ENCODE data around the gene RBBP9. TPM values are rescaled to one million over a fixed set of nuclear protein-coding genes. Genes with fewer than 3 reads are reported as not detected.

RBBP9 gene
- total and polyA plus RNA-seq, 12 donors, result 1.8 to 10.3 (median 6.3) TPM

DNA sequence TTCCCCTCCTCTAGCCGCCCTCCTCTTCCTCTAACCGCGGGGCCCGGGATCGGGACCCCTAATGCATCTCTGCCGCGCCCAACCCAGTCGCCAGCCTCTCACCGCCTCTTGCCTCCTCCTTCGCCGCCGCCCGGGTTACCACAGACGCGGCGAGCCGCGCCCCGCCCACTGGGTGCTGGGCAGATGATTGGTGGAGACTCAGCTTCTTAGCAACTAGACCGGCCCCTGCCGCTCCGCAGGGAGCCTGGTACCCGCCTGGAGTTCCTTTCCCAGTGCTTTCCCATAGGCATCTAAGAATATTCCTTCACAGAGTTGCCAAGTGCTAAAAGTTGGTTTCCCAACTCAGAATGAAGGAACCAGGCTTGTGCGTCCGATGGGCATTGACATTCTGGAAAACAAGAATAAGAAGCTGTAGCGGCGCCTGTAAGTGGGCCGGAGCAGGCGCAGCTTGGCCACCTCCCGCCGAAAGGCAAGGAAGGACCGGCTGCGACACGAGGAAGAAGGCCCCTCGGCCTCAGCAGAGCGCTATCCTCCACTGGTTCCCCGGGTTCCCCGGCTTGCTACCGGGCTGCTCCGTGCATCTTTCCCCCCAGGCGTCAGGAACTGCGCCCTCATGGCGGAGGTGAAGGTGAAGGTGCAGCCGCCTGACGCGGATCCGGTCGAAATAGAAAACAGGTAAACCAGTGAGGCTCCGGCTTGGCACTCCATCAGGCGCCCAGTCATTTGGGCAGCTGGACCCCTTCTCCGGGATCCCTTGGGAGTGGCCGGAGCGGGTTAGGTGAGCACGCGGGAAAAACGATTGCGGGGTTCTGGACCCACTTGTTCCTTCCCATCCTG lies 29.9 kb downstream of the RBBP9 start, which contains the start of the genes DZANK1 and POLR3F:
DZANK1 (minus strand) TSS at position 137 of the 837 bp plus-strand sequence. CDS start 1,672 bp downstream, outside the sequence.
POLR3F (plus strand) TSS at position 497 of the 837 bp plus-strand sequence; CDS start at position 614, 117 bp downstream.
- H3K4me1 ChIP-seq, result peaks cover 0 to 26% (median 20%) of the 10 kb centered on the region in 9 donors
- no peaks in the 10 kb centered on the region for H3K9me3 ChIP-seq
- peaks cover 0 to 34% (median 5%) of the 10 kb centered on the region in 9 donors for H3K36me3 ChIP-seq
- H3K27ac ChIP-seq, result peak within 1 kb of the TSS; percentile 34 to 95 (median 86)
- ATAC-seq (peak; percentile 100), DNase-seq (peak; percentile 95)
- 0 to 1% methylated on average over 57 of the region's 57 CpGs for WGBS, 2 donors
- no peaks in the 10 kb centered on the region for H3K27me3 ChIP-seq
- H3K4me3 ChIP-seq, result peak within 1 kb of the TSS; percentile 64 to 100 (median 84)
- intact Hi-C loops (cut with DNase I), result loop anchor here in 7 of 10 donors (1.0 to 10.0 kb wide), 7 partner anchors 30 to 180 kb away; partner anchors contain the start of genes SEC23B (in 4 of the 7), SMIM26 (in 2 of the 7), RBBP9 (in 1 of the 7) and ZNF133 (in 1 of the 7)
- TF ChIP-seq, protein P1, sequence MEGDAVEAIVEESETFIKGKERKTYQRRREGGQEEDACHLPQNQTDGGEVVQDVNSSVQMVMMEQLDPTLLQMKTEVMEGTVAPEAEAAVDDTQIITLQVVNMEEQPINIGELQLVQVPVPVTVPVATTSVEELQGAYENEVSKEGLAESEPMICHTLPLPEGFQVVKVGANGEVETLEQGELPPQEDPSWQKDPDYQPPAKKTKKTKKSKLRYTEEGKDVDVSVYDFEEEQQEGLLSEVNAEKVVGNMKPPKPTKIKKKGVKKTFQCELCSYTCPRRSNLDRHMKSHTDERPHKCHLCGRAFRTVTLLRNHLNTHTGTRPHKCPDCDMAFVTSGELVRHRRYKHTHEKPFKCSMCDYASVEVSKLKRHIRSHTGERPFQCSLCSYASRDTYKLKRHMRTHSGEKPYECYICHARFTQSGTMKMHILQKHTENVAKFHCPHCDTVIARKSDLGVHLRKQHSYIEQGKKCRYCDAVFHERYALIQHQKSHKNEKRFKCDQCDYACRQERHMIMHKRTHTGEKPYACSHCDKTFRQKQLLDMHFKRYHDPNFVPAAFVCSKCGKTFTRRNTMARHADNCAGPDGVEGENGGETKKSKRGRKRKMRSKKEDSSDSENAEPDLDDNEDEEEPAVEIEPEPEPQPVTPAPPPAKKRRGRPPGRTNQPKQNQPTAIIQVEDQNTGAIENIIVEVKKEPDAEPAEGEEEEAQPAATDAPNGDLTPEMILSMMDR (IDR thresholded peaks at IDR 0.05), result no peak

- Histone ChIP-seq H3K4me1 (peaks cover 0 to 26% (median 20%) of the 10 kb centered on the region in 9 donors), H3K27me3 (no peaks in the 10 kb centered on the region), H3K27ac (peak overlapping the region in 9 of 10 donors; percentile 73 to 95 (median 89)), H3K36me3 (peaks cover 0 to 28% (median 5%) of the 10 kb centered on the region in 9 donors), H3K9me3 (no peaks in the 10 kb centered on the region), H3K4me3 (peak overlapping the region; percentile 64 to 100 (median 84))
- 0 to 1% methylated on average over 15 of the region's 15 CpGs for whole genome bisulfite sequencing, 2 donors
- DNase-seq, result no peak
- intact Hi-C loops (cut with DNase I), result loop anchor here in 7 of 10 donors (2.0 to 10.0 kb wide), 6 partner anchors 30 to 179 kb away; partner anchors contain the start of genes SEC23B (in 4 of the 7), RBBP9 (in 1 of the 7), SMIM26 (in 1 of the 7) and ZNF133 (in 1 of the 7)
- ATAC-seq, result peak; percentile 74 to 91 (median 82)
- TF ChIP-seq, protein P1 (IDR thresholded peaks at IDR 0.05), result no peak
Measured at GRCh38 chr20:18466574-18466893, 30.5 kb downstream of the RBBP9 start.

- WGBS, 2 donors, result 59 to 68% methylated on average over 6 of the region's 6 CpGs
- TF ChIP-seq, protein P1 (IDR thresholded peaks at IDR 0.05), result no peak
- no peak overlapping the region for H3K27ac ChIP-seq
- H3K36me3 ChIP-seq, result peaks cover 0 to 20% (median 0%) of the 10 kb centered on the region in 9 donors
- no peak for ATAC-seq
- no peaks in the 10 kb centered on the region for H3K9me3 ChIP-seq
- no peak for DNase-seq
- intact Hi-C loops (cut with DNase I), result loop anchor here in 7 of 10 donors (2.0 to 10.0 kb wide), 6 partner anchors 31 to 178 kb away; partner anchors contain the start of genes SEC23B (in 4 of the 7), RBBP9 (in 1 of the 7), SMIM26 (in 1 of the 7) and ZNF133 (in 1 of the 7)
- H3K4me1 ChIP-seq, result peaks cover 0 to 26% (median 20%) of the 10 kb centered on the region in 9 donors
- H3K4me3 ChIP-seq, result peak overlapping the region in 4 of 10 donors; percentile 68 to 99 (median 80)
- H3K27me3 ChIP-seq, result no peaks in the 10 kb centered on the region
Measured at GRCh38 chr20:18465536-18466200, 31.4 kb downstream of the RBBP9 start.

DNA sequence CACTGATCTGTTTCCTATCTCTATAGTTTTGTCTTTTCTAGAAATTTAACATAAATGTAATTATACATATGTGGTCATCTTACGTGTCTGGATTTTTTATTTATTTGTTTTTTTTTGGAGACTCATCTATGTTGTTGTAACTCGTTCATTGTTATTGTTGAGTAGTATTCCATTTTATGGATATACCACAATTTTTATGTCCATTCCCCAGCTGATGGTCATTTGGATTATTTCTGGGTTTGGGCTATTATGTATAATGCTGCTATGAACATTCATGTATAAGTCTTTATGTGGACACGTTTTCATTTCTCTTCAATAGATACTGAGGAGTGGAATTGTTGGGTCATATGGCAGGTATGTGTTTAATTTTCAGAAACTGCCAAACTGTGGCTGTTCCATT lies 40.4 kb downstream of the RBBP9 start:
- TF ChIP-seq, protein P1 (IDR thresholded peaks at IDR 0.05), result no peak
- Histone ChIP-seq H3K36me3 (no peaks in the 10 kb centered on the region), H3K27me3 (no peaks in the 10 kb centered on the region), H3K27ac (no peak overlapping the region), H3K9me3 (peaks cover 0 to 18% (median 4%) of the 10 kb centered on the region in 11 donors), H3K4me1 (no peaks in the 10 kb centered on the region), H3K4me3 (no peak overlapping the region)
- intact Hi-C loops (cut with DNase I), result no loop called here
- ATAC-seq (no peak), DNase-seq (no peak)
- WGBS, 2 donors, result 86 to 89% methylated on average over 3 of the region's 3 CpGs
